Hematopoietic multipotent progenitor cell (in vitro differentiated cells): ENCODE results near the gene ITGA2. TPM values are rescaled to one million over a fixed set of nuclear protein-coding genes. Genes with fewer than 3 reads are reported as not detected.
A peak's percentile ranks its signal among the peaks of the same experiment; 100 is the strongest.
"Not testable (repeated sequence)": the region's sequence is repeated elsewhere in the genome, so short reads cannot be mapped to it uniquely, and the experiment has no call there.

ENCODE experiments used
- DNase-seq, 3 donors: peaks; one replicate each; pipeline ENCODE4 v3.0.0-alpha.2; 2011 to 2015; ENCODE audit warnings: low read depth in 2 of 3, low spot score in 2 of 3
- total RNA-seq: library from RNA; depleted of rRNA; stranded (reverse); fragments of >200 nt; gene quantifications from one replicate; pipeline ENCODE4 v1.2.3, GENCODE V29; 2012

The ITGA2 gene
- total RNA-seq: 1.6 TPM

- DNase-seq: peak in 2 of 3 donors; percentile 6 to 32
Observed at GRCh38 chr5:52989025-52989780, at the start of gene ITGA2. ITGA2 (plus strand) TSS chr5:52989352; CDS start chr5:52989469, 117 bp downstream.

GRCh38 chr5:52943285-52943684 is 45.9 kb upstream of the ITGA2 start:
- peak in 1 of 3 donors; percentile 44 for DNase-seq

- DNase-seq: no peak
Observed at GRCh38 chr5:52943808-52944207, 45.3 kb upstream of the ITGA2 start.

DNA sequence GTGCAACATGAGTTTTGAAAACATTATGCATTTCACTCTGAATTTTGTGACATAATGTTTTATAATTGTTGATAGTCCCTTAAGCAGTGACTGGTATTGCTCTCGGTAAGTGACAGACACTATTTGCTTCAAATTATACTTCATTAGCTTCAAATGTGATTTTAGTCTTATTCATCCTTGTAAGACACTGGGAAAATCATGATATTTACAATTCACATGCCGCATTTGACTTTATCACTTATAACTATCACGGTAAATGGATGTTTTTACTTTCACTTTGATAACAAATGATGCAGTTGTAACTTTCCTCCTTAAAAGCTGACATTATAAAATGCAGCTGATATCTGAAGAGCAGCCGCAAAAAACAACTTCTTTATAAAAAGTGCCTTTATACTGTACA is 44.1 kb upstream of the ITGA2 start:
- peak in 1 of 3 donors; percentile 21 for DNase-seq

GRCh38 chr5:52947208-52947607 is 41.9 kb upstream of the ITGA2 start:
- no peak for DNase-seq

- DNase-seq: no peak
Observed at GRCh38 chr5:52947851-52948250, 41.3 kb upstream of the ITGA2 start.

- peak; percentile 24 to 87 (median 64) for DNase-seq
Observed at GRCh38 chr5:52948418-52949076, 40.6 kb upstream of the ITGA2 start.

- no peak for DNase-seq
Observed at GRCh38 chr5:52950686-52951085, 38.5 kb upstream of the ITGA2 start.

- DNase-seq: no peak
Observed at GRCh38 chr5:52952483-52952882, 36.7 kb upstream of the ITGA2 start.

DNA sequence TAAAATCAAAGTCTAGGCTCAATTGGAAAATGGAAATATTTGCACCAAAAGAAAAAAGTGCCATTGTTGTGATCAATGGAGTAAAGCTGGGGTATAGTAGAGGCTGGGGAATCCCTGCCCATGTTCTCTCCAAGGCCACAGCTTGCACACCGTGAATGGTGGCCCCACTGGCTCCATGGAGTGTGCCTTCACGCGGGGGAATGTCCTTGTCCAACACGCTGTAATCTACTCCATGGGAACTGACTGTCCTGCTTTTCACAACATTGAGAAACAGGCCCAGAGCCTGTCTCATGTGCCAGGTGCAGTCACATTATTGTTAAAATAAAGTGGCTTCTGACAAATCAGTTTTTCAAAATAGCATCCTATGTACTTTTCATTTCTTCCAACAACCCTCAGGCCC is 33.1 kb upstream of the ITGA2 start:
- no peak for DNase-seq

GRCh38 chr5:52956915-52957747 is 32.0 kb upstream of the ITGA2 start:
- DNase-seq: no peak

DNA sequence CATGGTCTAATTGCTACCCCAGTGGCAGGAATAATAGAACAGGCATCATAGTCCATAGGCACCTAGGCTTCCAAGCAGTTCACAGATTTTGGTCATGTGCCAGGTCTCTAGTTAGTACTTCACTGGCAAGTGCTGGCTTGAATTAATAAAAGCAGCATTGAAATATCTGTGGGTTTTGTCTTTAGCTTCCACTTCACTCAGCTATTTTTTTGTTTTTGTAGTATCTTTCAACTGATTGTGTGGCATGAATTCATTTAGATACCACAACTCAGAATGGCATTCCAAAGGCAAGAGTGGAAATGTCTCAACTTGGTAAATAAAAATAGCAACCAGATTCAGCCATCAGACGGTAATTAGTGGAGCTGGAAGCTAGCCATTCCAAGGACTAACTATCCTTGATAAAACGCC is 27.9 kb upstream of the ITGA2 start:
- DNase-seq: no peak

DNA sequence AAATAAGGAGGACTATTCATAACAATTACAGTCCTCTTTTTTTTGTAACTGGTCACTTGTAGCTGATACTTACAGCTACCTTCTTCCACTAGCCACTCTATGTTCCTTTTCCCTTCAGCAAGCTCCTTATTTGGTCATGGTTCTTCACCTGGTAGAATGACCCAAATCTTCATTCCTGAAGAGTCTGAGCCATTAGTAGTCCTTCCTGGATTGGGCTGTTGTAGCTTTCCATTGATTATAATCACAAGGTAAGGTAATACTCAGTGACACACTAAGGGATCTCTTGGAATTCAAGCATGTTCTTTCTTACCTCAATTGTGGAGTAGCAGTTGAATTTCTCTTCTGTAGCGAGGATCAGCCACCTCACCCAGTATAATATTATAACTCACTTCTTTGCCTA is 25.5 kb upstream of the ITGA2 start:
- DNase-seq: no peak

- no peak for DNase-seq
Observed at GRCh38 chr5:52964138-52964537, 25.0 kb upstream of the ITGA2 start.

DNA sequence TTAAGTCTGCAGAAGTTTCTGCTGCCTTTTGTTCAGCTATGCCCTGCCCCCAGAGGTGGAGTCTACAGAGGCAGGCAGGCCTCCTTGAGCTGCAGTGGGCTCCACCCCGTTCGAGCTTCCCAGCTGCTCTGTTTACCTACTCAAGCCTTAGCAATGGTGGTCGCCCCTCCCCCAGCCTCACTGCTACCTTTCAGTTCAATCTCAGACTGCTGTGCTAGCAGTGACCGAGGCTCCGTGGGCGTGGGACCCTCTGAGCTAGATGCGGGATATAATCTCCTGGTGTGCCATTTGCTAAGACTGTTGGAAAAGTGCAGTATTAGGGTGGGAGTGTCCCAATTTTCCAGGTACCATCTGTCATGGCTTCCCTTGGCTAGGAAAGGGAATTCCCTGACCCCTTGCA is 13.0 kb upstream of the ITGA2 start:
- not testable (repeated sequence) for DNase-seq

GRCh38 chr5:52977264-52977897 is 11.8 kb upstream of the ITGA2 start:
- DNase-seq: no peak

- no peak for DNase-seq
Observed at GRCh38 chr5:52981507-52981906, 7.6 kb upstream of the ITGA2 start.

DNA sequence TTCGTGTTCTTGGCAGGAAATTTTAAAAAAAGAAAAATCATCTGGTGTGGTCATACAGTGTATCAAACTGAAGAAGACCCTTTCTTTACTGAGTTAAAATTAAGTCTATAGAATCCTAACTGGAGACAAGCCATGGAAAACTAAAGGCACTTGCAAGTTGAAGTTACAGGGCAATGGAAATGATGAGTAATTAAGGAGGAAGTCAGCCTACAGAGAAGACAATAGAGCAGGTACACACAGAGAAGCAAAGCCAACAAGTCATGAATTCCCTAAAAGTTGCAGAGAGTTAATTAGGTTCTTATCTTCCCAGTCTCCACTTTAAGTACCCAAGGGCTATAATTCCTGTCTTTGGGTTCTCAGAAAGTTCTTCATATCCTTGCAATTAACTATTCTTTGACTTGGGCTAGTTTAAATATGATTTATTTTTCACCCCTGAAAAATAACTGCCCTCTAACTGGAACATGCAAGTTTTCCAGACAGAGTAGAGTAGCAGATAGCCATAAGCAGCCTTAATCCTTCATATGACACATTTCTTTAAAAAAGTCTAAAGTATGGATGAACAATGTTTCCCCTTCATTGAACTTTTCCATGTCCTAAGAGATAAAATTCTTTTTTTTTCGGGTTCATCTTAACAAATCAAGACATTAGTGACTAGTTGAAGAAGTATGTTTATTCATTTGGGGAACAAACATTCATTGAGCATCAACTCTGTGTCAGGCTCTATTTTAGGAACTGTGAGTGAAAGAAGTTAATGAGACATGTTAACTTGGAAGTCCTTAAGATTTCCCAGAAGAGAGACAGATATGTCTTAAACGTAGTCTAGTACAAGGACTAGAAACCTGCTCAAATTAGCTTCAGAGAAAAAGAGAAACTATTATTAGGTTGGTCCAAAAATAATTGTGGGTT is 5.2 kb upstream of the ITGA2 start:
- no peak for DNase-seq

- no peak for DNase-seq
Observed at GRCh38 chr5:52985306-52985705, 3.8 kb upstream of the ITGA2 start.
